ENCODE measurements around the gene FADS2. TPM values are rescaled to one million over a fixed set of nuclear protein-coding genes. Genes with fewer than 3 reads are reported as not detected.

The FADS2 gene
- polyA plus RNA-seq, 1 donor (not counting 4 experiments of a cell fraction or from before 2014, with no cell fraction given): 196 TPM

DNA sequence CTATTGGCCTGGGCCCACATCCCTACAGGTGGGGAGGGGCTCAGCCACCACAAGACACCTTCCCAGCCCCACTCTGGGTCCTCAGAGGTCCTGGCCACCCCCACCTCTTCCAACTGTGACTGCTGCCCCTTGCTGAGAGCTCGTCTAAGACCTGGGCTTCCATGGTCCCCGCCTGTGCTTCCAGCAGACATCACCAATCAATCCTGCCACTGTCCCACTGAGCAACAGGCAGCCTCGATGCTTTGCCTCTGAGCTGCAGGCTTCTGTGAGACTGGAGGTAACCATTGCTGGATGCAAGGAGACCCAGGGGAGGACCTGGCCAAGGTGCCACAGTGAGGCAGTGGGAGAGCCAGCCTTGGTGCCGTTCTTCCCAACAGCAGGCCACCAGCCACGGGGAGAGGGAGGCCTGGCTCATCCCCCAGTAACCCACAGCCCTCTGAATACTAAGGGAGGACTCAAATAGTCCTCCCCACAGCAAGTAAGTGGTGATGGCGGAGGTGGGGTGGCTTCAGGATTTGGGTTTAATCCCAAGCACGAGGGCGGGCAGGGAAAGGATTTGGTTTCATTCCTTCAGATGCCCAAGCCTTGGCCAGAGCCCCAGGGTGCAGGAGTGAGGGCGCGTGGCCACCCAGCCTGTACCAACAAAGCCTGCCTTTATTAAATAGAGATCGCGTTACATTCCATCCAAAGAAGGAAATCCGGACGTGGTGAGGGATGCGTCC, 68.7 kb downstream of the FADS2 start:
- Histone ChIP-seq H2AFZ (ENCODE audit: control insufficient read depth, low read length) (no peak overlapping the region), H3K36me3 (ENCODE audit: control insufficient read depth in 2 of 2, extremely low read depth in 1 of 2, insufficient read depth in 2 of 2, low read length in 2 of 2) (no peaks in the 10 kb centered on the region), H3K9me1 (ENCODE audit: control insufficient read depth, extremely low read depth, insufficient read depth, low read length) (no peaks in the 10 kb centered on the region), H3K27me3 (ENCODE audit: control insufficient read depth, extremely low read depth, insufficient read depth, low read length) (peaks cover 4% of the 10 kb centered on the region), H3K4me3 (ENCODE audit: control insufficient read depth in 2 of 3, extremely low read depth in 1 of 3, insufficient read depth in 2 of 3, low read depth in 1 of 3, low read length in 3 of 3) (no peak overlapping the region), H4K20me1 (ENCODE audit: control insufficient read depth, extremely low read depth, insufficient read depth, low read length) (no peaks in the 10 kb centered on the region), H3K4me2 (ENCODE audit: control insufficient read depth, extremely low read depth, insufficient read depth, low read depth, low read length) (no peak overlapping the region), H3K9ac (ENCODE audit: control insufficient read depth, extremely low read depth, insufficient read depth, low read length) (no peak overlapping the region), H3K9me3 (ENCODE audit: control insufficient read depth, low read depth, low read length) (no peaks in the 10 kb centered on the region), H3K27ac (ENCODE audit: control insufficient read depth, insufficient read depth, low read length) (no peak overlapping the region), H3K4me1 (ENCODE audit: control insufficient read depth, extremely low read depth, insufficient read depth, low read length) (no peaks in the 10 kb centered on the region), H3K79me2 (ENCODE audit: control insufficient read depth, insufficient read depth, low read length) (no peaks in the 10 kb centered on the region)
- TF ChIP-seq EZH2 (IDR thresholded peaks at IDR 0.05; ENCODE audit: low read length): no peak
- DNase-seq (ENCODE audit: low read depth, low spot score) (no peak), FAIRE-seq (no peak)
- dilution Hi-C loops (cut with MboI; ENCODE audit: extremely low pct_ligation_motif_present, low sequenced_read_pairs): no loop called here

DNA sequence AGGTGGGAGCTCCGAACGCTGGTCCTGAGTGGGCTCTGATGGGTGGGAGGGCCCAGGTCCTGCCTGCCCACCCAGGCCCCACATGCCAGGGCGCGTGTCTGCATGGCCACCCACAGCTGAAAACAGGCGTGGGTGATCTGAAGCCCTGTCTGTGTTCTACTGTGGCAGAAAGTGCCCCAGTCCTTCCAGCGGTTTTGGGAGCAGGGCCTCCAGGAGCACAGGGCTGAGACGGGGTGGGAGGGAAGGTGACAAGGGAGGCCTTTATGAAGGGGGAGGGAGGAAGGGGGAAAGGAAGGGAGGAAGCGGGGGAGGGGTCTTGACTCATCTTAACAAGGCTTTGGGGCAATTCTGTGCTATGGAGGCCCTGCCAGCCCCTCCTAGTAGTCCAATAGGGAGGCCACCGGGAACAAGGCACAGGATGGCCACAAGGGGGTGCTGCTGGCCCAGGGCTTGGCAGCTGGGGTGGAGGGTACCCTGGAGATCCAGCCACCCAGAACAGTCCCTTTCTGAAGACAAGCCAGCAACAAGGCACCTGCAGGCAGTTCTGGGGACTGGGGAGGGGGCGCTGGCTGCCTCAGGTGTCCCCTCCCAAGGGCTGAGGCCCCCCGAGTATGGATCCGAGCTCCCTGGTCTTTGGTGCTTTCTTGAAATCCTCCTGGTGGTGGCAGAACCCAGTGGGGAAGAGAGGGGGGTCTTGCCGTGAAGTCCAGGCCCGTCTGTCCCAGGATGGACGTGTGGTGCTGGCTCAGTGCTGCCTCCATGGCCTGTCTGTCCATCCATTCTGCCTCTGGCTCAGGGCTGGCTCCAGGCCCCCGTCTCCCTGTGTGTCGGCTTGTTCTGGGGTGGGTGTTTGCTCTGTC, 69.5 kb downstream of the FADS2 start:
- H3K9me3 ChIP-seq (ENCODE audit: control insufficient read depth, low read depth, low read length): no peaks in the 10 kb centered on the region
- H3K9me1 ChIP-seq (ENCODE audit: control insufficient read depth, extremely low read depth, insufficient read depth, low read length): no peaks in the 10 kb centered on the region
- H3K27me3 ChIP-seq (ENCODE audit: control insufficient read depth, extremely low read depth, insufficient read depth, low read length): peaks cover 4% of the 10 kb centered on the region
- no peak for TF ChIP-seq EZH2 (IDR thresholded peaks at IDR 0.05; ENCODE audit: low read length)
- TF ChIP-seq, protein P1, sequence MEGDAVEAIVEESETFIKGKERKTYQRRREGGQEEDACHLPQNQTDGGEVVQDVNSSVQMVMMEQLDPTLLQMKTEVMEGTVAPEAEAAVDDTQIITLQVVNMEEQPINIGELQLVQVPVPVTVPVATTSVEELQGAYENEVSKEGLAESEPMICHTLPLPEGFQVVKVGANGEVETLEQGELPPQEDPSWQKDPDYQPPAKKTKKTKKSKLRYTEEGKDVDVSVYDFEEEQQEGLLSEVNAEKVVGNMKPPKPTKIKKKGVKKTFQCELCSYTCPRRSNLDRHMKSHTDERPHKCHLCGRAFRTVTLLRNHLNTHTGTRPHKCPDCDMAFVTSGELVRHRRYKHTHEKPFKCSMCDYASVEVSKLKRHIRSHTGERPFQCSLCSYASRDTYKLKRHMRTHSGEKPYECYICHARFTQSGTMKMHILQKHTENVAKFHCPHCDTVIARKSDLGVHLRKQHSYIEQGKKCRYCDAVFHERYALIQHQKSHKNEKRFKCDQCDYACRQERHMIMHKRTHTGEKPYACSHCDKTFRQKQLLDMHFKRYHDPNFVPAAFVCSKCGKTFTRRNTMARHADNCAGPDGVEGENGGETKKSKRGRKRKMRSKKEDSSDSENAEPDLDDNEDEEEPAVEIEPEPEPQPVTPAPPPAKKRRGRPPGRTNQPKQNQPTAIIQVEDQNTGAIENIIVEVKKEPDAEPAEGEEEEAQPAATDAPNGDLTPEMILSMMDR (optimal IDR thresholded peaks at IDR 0.05 in 1 of 3, IDR thresholded peaks at IDR 0.05 in 1 of 3, conservative IDR thresholded peaks at IDR 0.05 in 1 of 3; ENCODE audit: extremely low read depth in 1 of 3, insufficient read depth in 2 of 3, low read length in 3 of 3): peak; percentile 79 to 93 (median 92)
- H2AFZ ChIP-seq (ENCODE audit: control insufficient read depth, low read length): no peak overlapping the region
- H3K4me1 ChIP-seq (ENCODE audit: control insufficient read depth, extremely low read depth, insufficient read depth, low read length): no peaks in the 10 kb centered on the region
- H3K4me2 ChIP-seq (ENCODE audit: control insufficient read depth, extremely low read depth, insufficient read depth, low read depth, low read length): no peak overlapping the region
- no peak overlapping the region for H3K4me3 ChIP-seq (ENCODE audit: control insufficient read depth in 2 of 3, extremely low read depth in 1 of 3, insufficient read depth in 2 of 3, low read depth in 1 of 3, low read length in 3 of 3)
- dilution Hi-C loops (cut with MboI; ENCODE audit: extremely low pct_ligation_motif_present, low sequenced_read_pairs): no loop called here
- H3K9ac ChIP-seq (ENCODE audit: control insufficient read depth, extremely low read depth, insufficient read depth, low read length): no peak overlapping the region
- H3K36me3 ChIP-seq (ENCODE audit: control insufficient read depth in 2 of 2, extremely low read depth in 1 of 2, insufficient read depth in 2 of 2, low read length in 2 of 2): no peaks in the 10 kb centered on the region
- no peaks in the 10 kb centered on the region for H3K79me2 ChIP-seq (ENCODE audit: control insufficient read depth, insufficient read depth, low read length)
- no peak for DNase-seq (ENCODE audit: low read depth, low spot score)
- FAIRE-seq: no peak
- no peaks in the 10 kb centered on the region for H4K20me1 ChIP-seq (ENCODE audit: control insufficient read depth, extremely low read depth, insufficient read depth, low read length)
- H3K27ac ChIP-seq (ENCODE audit: control insufficient read depth, insufficient read depth, low read length): no peak overlapping the region
